HepG2 (cell line): ENCODE measurements around the gene CBX2.

Experiments
- ATF2 ChIP-seq: sonication (generic); formaldehyde crosslinking; IDR thresholded peaks from 2 replicates; pipeline ENCODE4 v1.4.0; 2020; ENCODE audit warnings: missing genetic modification reagents
- CTCF ChIP-seq: sonication (generic); formaldehyde crosslinking; IDR thresholded peaks from 2 replicates; pipeline ENCODE4 v1.5.0; 2020; ENCODE audit warnings: mild to moderate bottlenecking, missing genetic modification reagents, moderate library complexity

- TF ChIP-seq CTCF (CRISPR knock-in tag) (no peak), ATF2 (CRISPR knock-in tag) (no peak)
Measured at GRCh38 chr17:79833744-79834564, 56.0 kb downstream of the CBX2 start.
